ENCODE data around the gene GADD45GIP1.
A peak's percentile ranks its signal among the peaks of the same experiment; 100 is the strongest.

The GADD45GIP1 gene

GRCh38 chr19:12913011-12913561, 43.9 kb downstream of the GADD45GIP1 start:
- Histone ChIP-seq H3K27ac (peak overlapping the region in 10 of 11 experiments; percentile 57 to 87 (median 80); a peak in 20 of 22 replicates), H3K9ac (peak overlapping the region in 8 of 11 experiments; percentile 61 to 79 (median 70); a peak in 13 of 22 replicates)

GRCh38 chr19:12912571-12912970, 44.5 kb downstream of the GADD45GIP1 start:
- TF ChIP-seq Cebpa-rat (IDR thresholded peaks at IDR 0.05), result no peak
- Histone ChIP-seq H3K4me1 (peaks cover 17 to 25% (median 22%) of the 10 kb centered on the region in 10 experiments), H4K20me1 (no peaks in the 10 kb centered on the region), H3K27me3 (no peaks in the 10 kb centered on the region), H3K4me3 (no peak overlapping the region), H3K9ac (peak overlapping the region in 3 of 11 experiments; percentile 66 to 74 (median 72); a peak in 2 of 22 replicates), H3K27ac (peak overlapping the region in 9 of 11 experiments; percentile 77 to 87 (median 81); a peak in 11 of 22 replicates), H3K9me3 (replicated peaks in 1 of 11) (no peaks in the 10 kb centered on the region), H3K36me3 (no peaks in the 10 kb centered on the region), H3K4me2 (peak overlapping the region in 3 of 11 experiments; percentile 61 to 77 (median 69); a peak in 4 of 22 replicates)

More at GRCh38 chr19:12913011-12913561, 43.9 kb downstream of the GADD45GIP1 start:
- no peak overlapping the region for H3K4me3 ChIP-seq
- no peak for TF ChIP-seq Cebpa-rat (IDR thresholded peaks at IDR 0.05)
- H3K4me2 ChIP-seq, result peak overlapping the region in 10 of 11 experiments; percentile 43 to 77 (median 66); a peak in 19 of 22 replicates
- no peaks in the 10 kb centered on the region for H3K9me3 ChIP-seq (replicated peaks in 1 of 11)
- peaks cover 17 to 27% (median 22%) of the 10 kb centered on the region in 10 experiments for H3K4me1 ChIP-seq
- no peaks in the 10 kb centered on the region for H3K36me3 ChIP-seq
- H3K27me3 ChIP-seq, result no peaks in the 10 kb centered on the region
- H4K20me1 ChIP-seq, result no peaks in the 10 kb centered on the region

- H3K27ac ChIP-seq, result no peak overlapping the region
- no peaks in the 10 kb centered on the region for H3K9me3 ChIP-seq (replicated peaks in 1 of 11)
- no peak overlapping the region for H3K4me3 ChIP-seq
- no peaks in the 10 kb centered on the region for H3K27me3 ChIP-seq
- no peaks in the 10 kb centered on the region for H4K20me1 ChIP-seq
- no peak for TF ChIP-seq Cebpa-rat (IDR thresholded peaks at IDR 0.05)
- H3K4me2 ChIP-seq, result no peak overlapping the region
- H3K4me1 ChIP-seq, result no peaks in the 10 kb centered on the region
- peaks cover 0 to 29% (median 9%) of the 10 kb centered on the region in 11 experiments; a peak in 12 of 22 replicates for H3K36me3 ChIP-seq
- no peak overlapping the region for H3K9ac ChIP-seq
Observed at GRCh38 chr19:12907166-12907565, 49.9 kb downstream of the GADD45GIP1 start.
